ENCODE data around the gene ADCY6.

Gene ADCY6

DNA sequence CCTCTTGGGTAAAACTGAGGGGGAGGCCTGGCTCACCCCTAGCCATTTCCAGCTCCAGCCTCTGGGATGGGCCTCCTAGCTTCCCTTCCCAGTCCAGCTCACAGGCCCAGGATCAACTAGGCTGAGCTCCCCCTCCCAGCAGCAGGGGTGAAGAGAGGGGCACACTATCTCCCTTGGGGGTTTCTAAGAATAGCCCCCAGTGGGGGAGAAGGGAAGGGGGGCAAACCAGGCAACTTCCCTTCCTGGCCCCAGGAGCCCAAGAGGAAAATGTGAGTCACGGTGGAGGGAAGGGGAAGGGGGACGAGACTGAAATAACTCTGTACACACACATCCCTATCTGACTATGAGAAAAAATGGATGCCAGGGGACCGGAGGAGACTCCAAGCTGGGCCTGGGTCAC is 9.0 kb downstream of the ADCY6 start:
- TF ChIP-seq, protein P1, sequence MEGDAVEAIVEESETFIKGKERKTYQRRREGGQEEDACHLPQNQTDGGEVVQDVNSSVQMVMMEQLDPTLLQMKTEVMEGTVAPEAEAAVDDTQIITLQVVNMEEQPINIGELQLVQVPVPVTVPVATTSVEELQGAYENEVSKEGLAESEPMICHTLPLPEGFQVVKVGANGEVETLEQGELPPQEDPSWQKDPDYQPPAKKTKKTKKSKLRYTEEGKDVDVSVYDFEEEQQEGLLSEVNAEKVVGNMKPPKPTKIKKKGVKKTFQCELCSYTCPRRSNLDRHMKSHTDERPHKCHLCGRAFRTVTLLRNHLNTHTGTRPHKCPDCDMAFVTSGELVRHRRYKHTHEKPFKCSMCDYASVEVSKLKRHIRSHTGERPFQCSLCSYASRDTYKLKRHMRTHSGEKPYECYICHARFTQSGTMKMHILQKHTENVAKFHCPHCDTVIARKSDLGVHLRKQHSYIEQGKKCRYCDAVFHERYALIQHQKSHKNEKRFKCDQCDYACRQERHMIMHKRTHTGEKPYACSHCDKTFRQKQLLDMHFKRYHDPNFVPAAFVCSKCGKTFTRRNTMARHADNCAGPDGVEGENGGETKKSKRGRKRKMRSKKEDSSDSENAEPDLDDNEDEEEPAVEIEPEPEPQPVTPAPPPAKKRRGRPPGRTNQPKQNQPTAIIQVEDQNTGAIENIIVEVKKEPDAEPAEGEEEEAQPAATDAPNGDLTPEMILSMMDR (IDR thresholded peaks at IDR 0.05): no peak

DNA sequence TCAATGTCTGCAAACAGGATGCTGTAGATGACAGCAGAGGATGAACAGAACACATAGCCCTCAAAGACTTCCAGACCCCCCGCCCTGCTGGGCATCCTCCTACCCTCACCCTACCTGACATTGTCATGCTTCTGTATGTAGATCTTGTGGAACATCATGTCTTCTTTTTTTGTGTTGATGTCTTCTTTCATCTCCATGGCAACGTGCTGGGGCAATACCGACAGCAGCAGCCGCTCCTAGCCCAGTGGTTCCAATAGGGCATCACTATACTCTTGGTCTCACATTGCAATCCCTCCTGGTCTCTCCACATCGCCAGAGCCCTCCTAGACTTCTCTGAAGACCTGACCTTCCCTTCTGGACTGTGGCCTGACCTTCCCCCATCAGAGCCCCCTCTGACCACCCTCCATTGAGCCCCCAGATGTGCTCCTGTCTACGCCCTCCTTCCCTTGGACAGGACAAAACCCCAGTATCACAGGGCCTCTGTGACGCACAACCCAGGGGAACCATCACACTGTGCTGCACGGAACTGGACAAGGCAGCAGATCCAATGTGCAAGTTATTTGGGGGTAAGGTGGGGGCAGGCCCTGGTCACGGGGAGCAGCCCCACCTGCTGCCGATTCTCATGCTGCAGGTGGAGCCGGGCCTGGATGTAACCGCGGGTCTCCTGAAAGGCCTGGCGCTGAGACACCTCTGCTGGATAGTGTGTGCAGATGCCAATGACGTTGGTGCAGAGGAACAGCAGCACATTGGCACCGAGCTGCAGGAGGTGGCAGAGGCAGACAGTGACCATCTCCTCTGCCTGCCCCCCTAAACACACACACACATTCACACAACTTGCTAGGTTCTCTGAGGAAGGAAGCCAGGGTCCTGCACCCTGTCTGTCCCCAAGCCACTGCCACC is 11.1 kb downstream of the ADCY6 start:
- TF ChIP-seq, protein P1 (IDR thresholded peaks at IDR 0.05): no peak

DNA sequence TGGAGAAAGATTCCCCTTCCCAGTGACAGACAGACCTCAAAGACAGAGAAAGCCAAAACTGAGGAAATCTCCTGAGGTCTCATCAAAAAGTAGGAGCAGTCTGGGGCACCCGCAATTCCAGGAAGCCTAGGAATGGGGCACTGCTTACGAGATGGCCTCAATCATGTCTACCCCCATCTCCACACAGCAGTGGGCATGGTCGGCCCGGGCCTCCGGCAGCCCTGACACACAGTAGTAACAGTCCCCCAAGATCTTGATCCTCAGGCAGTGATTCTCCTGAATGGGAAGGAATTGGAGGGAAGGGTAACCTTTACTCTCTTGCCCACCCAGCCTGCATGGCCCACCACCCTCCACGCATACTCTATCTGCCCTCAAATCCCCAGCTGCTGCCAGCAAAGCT is 11.9 kb downstream of the ADCY6 start:
- TF ChIP-seq, protein P1 (IDR thresholded peaks at IDR 0.05): no peak

DNA sequence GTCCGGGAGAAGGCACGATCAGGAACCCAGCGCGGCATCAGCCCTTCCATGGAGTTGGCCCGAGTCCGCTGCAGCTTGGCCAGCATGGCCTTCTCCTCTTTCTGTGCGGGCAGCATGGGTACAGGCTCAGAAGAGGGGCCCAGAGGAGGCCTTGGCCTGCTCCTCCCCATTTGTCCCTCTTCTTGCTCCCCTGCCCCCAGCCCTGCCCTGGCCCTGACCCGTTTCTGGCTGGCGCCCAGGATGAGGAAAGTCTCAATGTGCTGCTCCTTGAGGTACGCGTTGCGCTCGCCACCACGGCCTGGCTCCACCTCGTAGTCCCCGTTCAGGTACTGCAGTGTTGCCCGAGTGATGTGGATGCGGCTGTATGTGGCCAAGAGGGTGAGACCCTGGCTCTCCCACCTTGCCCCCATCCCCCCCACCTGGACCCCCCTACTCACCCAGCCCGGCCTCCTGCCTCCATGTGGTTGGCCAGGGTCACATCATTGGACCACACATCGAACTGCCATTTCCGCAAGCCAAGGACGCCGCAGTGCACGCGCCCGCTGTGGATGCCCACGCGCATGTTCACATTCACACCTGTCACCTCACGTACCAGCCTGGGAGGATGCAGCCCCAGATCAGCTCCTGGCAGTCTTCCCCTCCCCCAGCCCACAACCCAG is 12.8 kb downstream of the ADCY6 start:
- TF ChIP-seq, protein P1 (IDR thresholded peaks at IDR 0.05): no peak

DNA sequence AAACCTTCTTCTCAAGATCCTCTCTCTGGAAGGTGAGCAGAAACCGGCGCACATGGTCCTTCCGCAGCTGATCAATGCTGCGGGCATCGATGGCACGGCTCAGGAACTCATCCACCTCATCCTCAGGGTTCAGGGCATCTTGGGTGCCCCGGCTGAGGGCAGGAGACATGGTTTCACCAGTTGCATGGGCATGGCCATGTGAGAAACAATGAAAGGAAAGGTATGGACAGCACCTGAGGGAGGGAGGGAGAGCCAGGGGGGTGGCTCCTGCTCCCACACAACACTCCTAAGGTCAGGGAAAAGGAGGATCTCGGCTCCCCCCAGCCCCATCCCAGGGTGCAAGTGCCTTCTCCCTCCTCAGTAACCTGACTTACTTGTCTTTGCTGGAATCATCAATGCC is 13.6 kb downstream of the ADCY6 start:
- TF ChIP-seq, protein P1 (IDR thresholded peaks at IDR 0.05): no peak

DNA sequence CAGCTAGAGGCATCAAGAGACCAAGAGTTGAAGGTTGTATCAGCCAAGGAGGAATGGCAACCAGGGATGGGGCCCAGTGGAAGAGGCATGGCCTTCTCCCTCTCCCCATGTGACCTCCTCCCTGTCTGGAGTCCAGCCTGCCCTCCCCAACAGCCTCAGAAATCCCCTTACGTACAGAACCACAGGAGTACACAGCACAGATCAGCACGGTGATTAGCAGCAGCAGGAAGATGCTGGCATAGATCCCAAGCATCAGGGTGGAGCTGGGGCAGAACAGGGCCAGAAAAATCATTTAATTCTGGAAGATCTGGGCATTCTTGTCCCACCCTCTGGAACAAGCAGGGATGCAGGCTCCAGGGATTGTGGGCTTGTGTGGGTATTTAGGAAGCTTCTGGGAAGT is 14.4 kb downstream of the ADCY6 start:
- TF ChIP-seq, protein P1 (IDR thresholded peaks at IDR 0.05): no peak

DNA sequence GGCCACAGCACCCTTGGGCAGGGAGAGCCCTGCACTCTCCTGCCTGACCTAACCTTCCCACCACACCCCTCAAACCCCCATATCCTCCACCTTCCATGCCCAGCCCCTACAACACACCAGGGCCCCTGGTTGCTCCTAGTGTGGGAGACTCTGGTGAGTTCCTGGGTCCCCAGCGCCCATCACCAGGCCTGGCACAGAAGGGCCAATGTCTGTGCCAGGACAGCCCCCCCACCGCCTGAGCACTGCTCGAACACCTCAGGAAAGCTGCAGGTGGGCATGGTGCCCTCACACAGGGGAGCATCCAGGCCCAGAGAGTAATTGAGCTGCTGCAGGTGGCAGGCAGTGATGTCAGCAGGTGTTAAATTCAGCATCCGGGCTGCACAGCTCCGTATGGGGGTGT is 15.2 kb downstream of the ADCY6 start:
- TF ChIP-seq, protein P1 (IDR thresholded peaks at IDR 0.05): no peak

Data from LNCAP (cell line).